ENCODE measurements around the gene BCL2L14. TPM values are rescaled to one million over a fixed set of nuclear protein-coding genes. Genes with fewer than 3 reads are reported as not detected.
"Not testable (repeated sequence)": the region's sequence is repeated elsewhere in the genome, so short reads cannot be mapped to it uniquely, and the experiment has no call there.

Gene BCL2L14
- total RNA-seq, 2 experiments from 2014 or later, result 3.3 to 12.2 TPM

DNA sequence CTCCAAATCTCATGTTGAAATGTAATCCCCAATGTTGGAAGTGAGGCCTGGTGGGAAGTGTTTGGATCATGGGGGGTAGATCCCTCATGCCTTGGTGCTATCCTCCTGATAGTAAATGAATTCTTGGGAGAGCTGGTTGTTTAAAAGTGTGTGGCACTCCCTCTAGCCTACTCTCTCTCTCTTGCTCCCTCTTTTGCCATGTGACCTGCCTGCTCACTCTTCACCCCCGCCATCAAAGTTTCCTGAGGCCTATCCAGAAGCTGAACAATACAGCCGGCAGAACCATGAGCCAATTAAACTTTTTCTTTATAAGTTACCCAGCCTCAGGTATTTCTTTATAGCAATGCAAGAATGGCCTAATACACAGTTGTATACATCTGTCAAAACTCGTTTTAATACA, 62.5 kb downstream of the BCL2L14 start:
- no peaks in the 10 kb centered on the region for H3K4me1 Mint-ChIP-seq
- CTCF ChIA-PET, result no interaction called here
- no peak for DNase-seq
- no peaks in the 10 kb centered on the region for H3K36me3 Mint-ChIP-seq
- H3K9me3 Mint-ChIP-seq (ENCODE audit: low read depth), result no peaks in the 10 kb centered on the region
- ATAC-seq, result no peak
- H3K4me3 Mint-ChIP-seq, result no peak overlapping the region
- no peak overlapping the region for H3K27ac Mint-ChIP-seq
- H3K27me3 Mint-ChIP-seq, result peaks cover 47% of the 10 kb centered on the region

DNA sequence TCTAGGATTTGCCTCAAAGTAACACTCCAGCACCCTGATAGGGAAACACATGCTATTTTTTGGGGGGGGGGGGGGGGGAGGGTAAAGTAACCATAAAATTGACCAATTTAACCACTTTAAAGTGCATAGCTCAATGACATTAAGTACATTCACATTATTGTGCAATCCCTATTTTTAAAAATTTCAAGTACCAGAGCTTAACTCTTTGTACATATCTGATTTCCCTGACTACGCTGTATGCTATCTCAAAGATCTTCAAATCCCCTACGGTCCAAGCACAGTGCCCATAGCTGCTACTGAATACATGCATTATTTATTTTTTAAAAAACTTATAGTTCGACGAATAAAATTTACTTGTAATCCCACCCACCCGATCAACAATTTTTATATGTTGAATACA, 63.0 kb downstream of the BCL2L14 start:
- peaks cover 47% of the 10 kb centered on the region for H3K27me3 Mint-ChIP-seq
- DNase-seq, result no peak
- no peak overlapping the region for H3K27ac Mint-ChIP-seq
- ATAC-seq, result no peak
- no peak overlapping the region for H3K4me3 Mint-ChIP-seq
- no peaks in the 10 kb centered on the region for H3K36me3 Mint-ChIP-seq
- no peaks in the 10 kb centered on the region for H3K9me3 Mint-ChIP-seq (ENCODE audit: low read depth)
- no peaks in the 10 kb centered on the region for H3K4me1 Mint-ChIP-seq
- CTCF ChIA-PET, result no interaction called here

DNA sequence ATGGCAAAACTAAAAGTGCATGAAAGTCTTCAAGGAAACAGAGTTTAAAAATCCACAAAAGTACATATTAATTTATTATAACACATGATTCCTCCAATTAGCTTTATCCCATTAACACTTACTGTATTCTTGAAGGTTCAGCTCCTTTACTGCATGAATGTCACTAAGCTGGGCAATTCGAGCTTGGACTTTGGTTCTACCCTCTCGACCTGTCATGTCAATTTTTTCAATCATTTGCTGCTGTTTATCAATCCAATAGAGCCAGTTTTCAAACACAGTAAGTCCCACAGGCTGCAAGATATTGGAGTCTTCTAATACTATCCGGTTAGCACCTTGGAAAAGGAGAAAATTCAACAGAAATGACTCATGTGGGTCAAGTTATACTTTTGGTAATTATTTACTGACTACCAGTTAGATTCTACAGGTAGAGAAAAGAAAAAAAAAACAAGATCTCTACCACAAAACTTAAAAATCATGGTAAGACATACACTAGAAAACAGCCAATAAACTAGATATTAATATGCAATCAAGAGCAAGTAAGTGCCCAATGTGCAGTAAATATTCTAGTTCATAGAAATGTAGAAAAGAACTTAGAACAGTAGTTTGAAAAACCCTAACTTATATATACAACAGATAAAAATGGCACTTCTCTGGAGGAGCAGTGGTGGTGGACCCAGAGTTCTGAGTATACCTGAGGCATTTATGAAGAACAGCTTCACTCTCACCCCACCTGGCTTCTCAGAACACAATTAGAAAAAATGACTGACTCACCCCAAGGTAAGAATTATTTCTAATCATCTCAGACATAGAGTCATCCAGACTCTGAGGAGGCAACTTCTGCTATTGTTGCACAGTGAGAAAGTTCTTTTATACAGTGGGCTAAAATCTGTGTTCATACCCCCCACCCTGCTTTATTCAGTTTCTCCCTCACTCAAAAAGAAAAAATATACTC, 67.7 kb downstream of the BCL2L14 start:
- no peaks in the 10 kb centered on the region for H3K36me3 Mint-ChIP-seq
- no peak overlapping the region for H3K27ac Mint-ChIP-seq
- peaks cover 64% of the 10 kb centered on the region for H3K27me3 Mint-ChIP-seq
- no peaks in the 10 kb centered on the region for H3K9me3 Mint-ChIP-seq (ENCODE audit: low read depth)
- no peak for ATAC-seq
- H3K4me3 Mint-ChIP-seq, result no peak overlapping the region
- CTCF ChIA-PET, result no interaction called here
- no peaks in the 10 kb centered on the region for H3K4me1 Mint-ChIP-seq
- DNase-seq, result no peak

DNA sequence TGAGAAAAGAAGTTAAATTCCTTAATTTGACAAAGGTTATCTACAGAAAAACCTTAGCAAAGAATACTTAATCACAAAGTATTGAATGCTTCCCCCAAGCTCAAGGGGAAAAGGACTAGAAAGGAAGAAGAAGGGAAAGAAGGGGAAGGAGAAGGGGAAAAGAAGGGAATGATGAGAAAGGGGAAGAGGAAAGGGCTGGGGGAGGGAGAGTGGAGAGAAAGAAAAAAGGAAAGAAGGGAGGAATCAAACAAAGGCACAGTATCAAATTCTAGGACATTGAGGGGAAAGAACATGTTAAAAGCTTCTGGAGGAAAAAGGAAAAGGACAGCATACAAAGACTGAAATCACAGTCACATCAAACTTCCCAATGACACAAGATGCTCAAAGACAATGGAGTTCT, 70.3 kb downstream of the BCL2L14 start:
- ATAC-seq (no peak), DNase-seq (no peak)
- Mint-ChIP-seq H3K9me3 (ENCODE audit: low read depth) (no peaks in the 10 kb centered on the region), H3K4me3 (no peak overlapping the region), H3K4me1 (no peaks in the 10 kb centered on the region), H3K27me3 (peaks cover 66% of the 10 kb centered on the region), H3K27ac (no peak overlapping the region), H3K36me3 (no peaks in the 10 kb centered on the region)
- CTCF ChIA-PET, result no interaction called here

DNA sequence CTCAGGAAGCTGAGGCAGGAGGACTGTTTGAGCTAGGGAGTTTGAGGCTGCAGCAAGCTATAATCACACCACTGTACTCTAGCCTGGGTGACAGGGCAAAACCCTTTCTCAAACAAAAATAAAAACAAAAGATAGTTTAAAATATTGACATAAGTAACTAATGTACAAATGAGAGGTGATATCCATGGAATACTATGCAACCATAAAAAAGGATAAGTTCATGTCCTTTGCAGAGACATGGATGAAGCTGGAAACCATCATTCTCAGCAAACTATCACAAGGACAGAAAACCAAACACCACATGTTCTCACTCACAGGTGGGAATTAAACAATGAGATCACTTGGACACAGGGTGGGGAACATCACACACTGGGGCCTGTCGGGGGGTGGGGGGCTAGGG, 73.8 kb downstream of the BCL2L14 start:
- H3K4me3 Mint-ChIP-seq; H3K27ac Mint-ChIP-seq; CTCF ChIA-PET; DNase-seq; H3K9me3 Mint-ChIP-seq (ENCODE audit: low read depth); H3K4me1 Mint-ChIP-seq; ATAC-seq; H3K36me3 Mint-ChIP-seq: not testable (repeated sequence)
- peaks cover 67% of the 10 kb centered on the region for H3K27me3 Mint-ChIP-seq

DNA sequence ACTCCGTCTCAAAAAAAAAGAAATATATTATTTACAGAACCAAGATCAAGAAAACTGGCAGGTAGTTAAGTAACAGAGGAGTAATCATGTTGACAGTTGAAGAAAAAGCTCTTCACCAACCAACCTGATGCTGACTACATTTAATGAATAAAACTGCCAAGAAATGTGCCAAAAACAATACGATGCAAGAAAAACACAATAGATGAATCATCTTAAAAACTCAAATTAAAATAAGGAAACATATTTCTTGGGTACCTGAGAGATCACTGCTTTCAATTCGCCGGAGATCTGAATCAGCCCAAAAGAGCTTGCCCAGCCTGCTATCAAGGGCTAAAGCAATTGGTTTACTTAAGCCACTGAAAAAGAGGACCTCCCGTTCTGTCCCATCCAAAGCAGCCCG, 76.4 kb downstream of the BCL2L14 start:
- H3K9me3 Mint-ChIP-seq (ENCODE audit: low read depth), result no peaks in the 10 kb centered on the region
- H3K4me1 Mint-ChIP-seq, result no peaks in the 10 kb centered on the region
- no peak overlapping the region for H3K4me3 Mint-ChIP-seq
- H3K36me3 Mint-ChIP-seq, result no peaks in the 10 kb centered on the region
- H3K27me3 Mint-ChIP-seq, result peaks cover 55% of the 10 kb centered on the region
- DNase-seq (no peak), ATAC-seq (no peak)
- H3K27ac Mint-ChIP-seq, result no peak overlapping the region
- CTCF ChIA-PET, result no interaction called here

Small RNAs within 50 kb of the gene (microRNA-seq; reads per million reads assigned to microRNA genes)
- gene MIR1244-4, result not detected

Other genes starting within 250 kb of the BCL2L14 start
- under 1 TPM in 1 of 2 experiments, not detected in 1; 0.28 TPM for gene LRP6, start 196.1 kb downstream of the BCL2L14 start, total RNA-seq